HL-60 (cell line): ENCODE measurements around the gene UST.

ENCODE experiments used
- DNase-seq, 2 experiments: peaks; one replicate each; pipeline ENCODE4 v3.0.0-alpha.2; 2010 to 2020; ENCODE audit warnings: low read depth in 1 of 2, low spot score in 1 of 2
- H3K27ac ChIP-seq: fragments of 250-450 bp; sonication (Bioruptor Pico); replicated peaks from 2 replicates; pipeline ENCODE4 v1.5.1; 2020; ENCODE audit warnings: mild to moderate bottlenecking, moderate library complexity
- H3K27me3 ChIP-seq: fragments of 250-450 bp; sonication (Bioruptor Pico); 2 replicates; pipeline ENCODE4 v1.5.1; 2021; ENCODE audit warnings: mild to moderate bottlenecking, moderate library complexity; ENCODE audit not compliant: insufficient read depth, poor library complexity, severe bottlenecking
- H3K4me3 ChIP-seq: replicated peaks from 2 replicates; pipeline ENCODE4 v1.5.1; 2011; ENCODE audit warnings: mild to moderate bottlenecking, control low read depth, low read length; ENCODE audit not compliant: insufficient read depth
- GABPA ChIP-seq: IDR thresholded peaks from 2 replicates; pipeline ENCODE4 v1.6.1; 2012; ENCODE audit warnings: low read depth
- POLR2AphosphoS5 ChIP-seq: IDR thresholded peaks from 2 replicates; pipeline ENCODE4 v1.6.1; 2012; ENCODE audit warnings: low read depth
- SPI1 ChIP-seq: IDR thresholded peaks from 2 replicates; pipeline ENCODE4 v1.6.1; 2012; ENCODE audit warnings: low read depth, mild to moderate bottlenecking, borderline replicate concordance
- TF ChIP-seq, protein P1 (sequence below): IDR thresholded peaks from 2 replicates; pipeline ENCODE4 v1.6.1; 2012; ENCODE audit warnings: low read depth; ENCODE audit not compliant: insufficient replicate concordance
- TF ChIP-seq, protein P2 (sequence below): IDR thresholded peaks from one replicate; pipeline ENCODE4 v1.5.1; 2011; ENCODE audit warnings: low read length, control low read depth, inconsistent platforms; ENCODE audit not compliant: insufficient read depth

Gene UST

DNA sequence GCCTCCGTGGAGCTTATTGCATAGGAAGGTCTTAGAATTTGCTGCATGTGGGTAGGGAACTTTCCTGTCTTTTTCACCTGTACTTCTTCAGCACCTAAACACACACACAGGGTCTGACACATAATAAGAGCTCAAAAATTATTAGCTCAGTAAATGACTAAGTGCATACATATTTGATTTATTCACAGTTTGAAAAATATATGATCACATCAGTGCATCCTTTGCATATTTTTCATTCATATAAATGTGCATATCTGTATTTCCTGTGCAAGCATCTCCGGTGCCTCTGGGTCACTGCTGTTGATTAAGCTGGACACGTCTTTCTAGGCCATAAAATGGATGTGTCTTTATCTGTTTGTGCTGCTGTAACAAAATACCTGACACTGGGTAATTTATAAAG is 234.7 kb downstream of the UST start:
- no peaks in the 10 kb centered on the region for H3K27me3 ChIP-seq
- no peak overlapping the region for H3K27ac ChIP-seq
- TF ChIP-seq, protein P1, sequence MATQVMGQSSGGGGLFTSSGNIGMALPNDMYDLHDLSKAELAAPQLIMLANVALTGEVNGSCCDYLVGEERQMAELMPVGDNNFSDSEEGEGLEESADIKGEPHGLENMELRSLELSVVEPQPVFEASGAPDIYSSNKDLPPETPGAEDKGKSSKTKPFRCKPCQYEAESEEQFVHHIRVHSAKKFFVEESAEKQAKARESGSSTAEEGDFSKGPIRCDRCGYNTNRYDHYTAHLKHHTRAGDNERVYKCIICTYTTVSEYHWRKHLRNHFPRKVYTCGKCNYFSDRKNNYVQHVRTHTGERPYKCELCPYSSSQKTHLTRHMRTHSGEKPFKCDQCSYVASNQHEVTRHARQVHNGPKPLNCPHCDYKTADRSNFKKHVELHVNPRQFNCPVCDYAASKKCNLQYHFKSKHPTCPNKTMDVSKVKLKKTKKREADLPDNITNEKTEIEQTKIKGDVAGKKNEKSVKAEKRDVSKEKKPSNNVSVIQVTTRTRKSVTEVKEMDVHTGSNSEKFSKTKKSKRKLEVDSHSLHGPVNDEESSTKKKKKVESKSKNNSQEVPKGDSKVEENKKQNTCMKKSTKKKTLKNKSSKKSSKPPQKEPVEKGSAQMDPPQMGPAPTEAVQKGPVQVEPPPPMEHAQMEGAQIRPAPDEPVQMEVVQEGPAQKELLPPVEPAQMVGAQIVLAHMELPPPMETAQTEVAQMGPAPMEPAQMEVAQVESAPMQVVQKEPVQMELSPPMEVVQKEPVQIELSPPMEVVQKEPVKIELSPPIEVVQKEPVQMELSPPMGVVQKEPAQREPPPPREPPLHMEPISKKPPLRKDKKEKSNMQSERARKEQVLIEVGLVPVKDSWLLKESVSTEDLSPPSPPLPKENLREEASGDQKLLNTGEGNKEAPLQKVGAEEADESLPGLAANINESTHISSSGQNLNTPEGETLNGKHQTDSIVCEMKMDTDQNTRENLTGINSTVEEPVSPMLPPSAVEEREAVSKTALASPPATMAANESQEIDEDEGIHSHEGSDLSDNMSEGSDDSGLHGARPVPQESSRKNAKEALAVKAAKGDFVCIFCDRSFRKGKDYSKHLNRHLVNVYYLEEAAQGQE: no peak
- TF ChIP-seq POLR2AphosphoS5 (no peak), SPI1 (no peak), GABPA (no peak)
- TF ChIP-seq, protein P2, sequence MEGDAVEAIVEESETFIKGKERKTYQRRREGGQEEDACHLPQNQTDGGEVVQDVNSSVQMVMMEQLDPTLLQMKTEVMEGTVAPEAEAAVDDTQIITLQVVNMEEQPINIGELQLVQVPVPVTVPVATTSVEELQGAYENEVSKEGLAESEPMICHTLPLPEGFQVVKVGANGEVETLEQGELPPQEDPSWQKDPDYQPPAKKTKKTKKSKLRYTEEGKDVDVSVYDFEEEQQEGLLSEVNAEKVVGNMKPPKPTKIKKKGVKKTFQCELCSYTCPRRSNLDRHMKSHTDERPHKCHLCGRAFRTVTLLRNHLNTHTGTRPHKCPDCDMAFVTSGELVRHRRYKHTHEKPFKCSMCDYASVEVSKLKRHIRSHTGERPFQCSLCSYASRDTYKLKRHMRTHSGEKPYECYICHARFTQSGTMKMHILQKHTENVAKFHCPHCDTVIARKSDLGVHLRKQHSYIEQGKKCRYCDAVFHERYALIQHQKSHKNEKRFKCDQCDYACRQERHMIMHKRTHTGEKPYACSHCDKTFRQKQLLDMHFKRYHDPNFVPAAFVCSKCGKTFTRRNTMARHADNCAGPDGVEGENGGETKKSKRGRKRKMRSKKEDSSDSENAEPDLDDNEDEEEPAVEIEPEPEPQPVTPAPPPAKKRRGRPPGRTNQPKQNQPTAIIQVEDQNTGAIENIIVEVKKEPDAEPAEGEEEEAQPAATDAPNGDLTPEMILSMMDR: no peak
- DNase-seq: no peak
- H3K4me3 ChIP-seq: no peak overlapping the region

DNA sequence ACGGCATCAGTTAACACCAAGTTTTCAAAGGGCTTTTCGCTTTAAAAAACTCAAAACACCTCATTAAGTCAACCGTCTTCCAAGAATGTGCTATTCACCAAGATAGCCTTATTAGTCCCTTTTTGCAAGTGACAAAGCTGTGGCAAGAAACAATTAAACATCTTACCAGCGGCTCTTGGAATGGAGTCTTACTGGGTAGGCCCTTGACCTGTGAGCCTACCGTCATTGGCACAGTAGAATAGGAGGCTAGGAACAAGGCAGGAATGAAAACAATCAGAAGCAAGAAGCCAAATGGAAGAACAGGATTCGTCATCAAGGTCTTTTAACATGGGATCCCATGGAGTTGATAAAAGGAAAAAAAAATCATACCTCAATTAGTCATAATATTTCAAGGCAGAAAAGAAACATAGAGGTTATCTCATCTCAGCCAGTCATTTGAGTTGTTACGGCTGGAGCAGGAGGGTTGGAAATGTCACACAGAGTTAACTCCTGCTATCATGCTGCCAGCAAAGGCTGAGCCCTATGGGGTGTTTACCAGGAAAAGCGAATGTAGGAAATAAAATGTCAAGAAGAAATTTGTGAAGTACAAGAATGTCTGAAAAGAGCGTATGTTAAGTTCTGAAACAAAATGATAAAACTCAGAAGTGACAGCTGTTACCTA is 236.4 kb downstream of the UST start:
- DNase-seq: no peak
- no peak for TF ChIP-seq SPI1
- Histone ChIP-seq H3K27me3 (no peaks in the 10 kb centered on the region), H3K27ac (no peak overlapping the region), H3K4me3 (no peak overlapping the region)

DNA sequence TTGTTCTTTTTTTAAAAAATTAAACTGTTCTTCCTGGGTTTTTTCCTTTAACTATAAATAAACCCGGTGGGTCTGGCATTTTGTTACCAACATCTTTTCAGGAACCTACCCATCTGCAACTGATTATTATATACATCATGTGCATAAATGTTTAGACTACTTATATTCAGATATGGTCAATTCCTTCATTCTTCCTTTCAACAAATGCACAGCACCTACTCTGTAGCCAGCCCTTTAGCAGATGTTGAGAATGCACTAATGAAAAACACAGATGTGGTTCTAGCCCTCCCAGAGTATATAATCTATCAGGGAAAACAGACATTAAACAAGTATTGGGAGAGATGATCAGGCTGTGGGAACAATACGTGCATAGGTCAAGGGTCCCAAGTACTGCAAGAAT is 237.1 kb downstream of the UST start:
- H3K4me3 ChIP-seq: no peak overlapping the region
- no peaks in the 10 kb centered on the region for H3K27me3 ChIP-seq
- TF ChIP-seq, protein P2: no peak
- DNase-seq: no peak
- H3K27ac ChIP-seq: no peak overlapping the region

DNA sequence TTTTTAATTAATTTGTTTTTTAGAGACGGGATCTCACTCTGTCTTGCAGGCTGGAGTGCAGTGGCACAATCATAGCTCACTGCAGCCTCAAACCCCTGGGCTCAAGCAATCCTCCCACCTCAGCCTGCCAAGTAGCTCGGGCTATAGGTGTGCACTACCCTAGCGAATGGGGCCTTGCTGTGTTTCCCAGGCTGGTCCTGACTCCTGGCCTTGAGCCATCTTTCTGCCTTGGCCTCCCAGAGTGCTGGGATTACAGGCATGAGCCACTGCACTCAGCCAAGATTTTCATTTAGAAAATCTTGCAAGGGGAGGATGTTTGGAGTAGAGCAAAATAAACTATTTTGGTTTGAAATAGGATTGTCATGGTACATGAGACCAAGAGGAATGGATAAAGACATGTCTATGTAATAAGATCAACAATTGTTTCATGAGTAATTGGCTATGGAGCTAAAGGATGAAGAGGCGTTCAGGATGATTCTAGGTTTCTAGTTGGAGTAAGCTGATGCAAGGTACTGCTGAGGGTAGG is 237.8 kb downstream of the UST start:
- Histone ChIP-seq H3K4me3 (no peak overlapping the region), H3K27ac (no peak overlapping the region), H3K27me3 (no peaks in the 10 kb centered on the region)
- DNase-seq: no peak
- no peak for TF ChIP-seq POLR2AphosphoS5
- TF ChIP-seq, protein P2: no peak
- TF ChIP-seq SPI1: no peak
- TF ChIP-seq GABPA: no peak
- TF ChIP-seq, protein P1: no peak
